Keratinocyte (primary cell): ENCODE data around the gene EFCAB6.
A peak's percentile ranks its signal among the peaks of the same experiment; 100 is the strongest.

Experiments
- EZH2 ChIP-seq: IDR thresholded peaks from one replicate; pipeline ENCODE4 v1.6.1; 2012; ENCODE audit warnings: inconsistent platforms, mild to moderate bottlenecking, low read length, moderate library complexity
- TF ChIP-seq, protein P1 (sequence below), 3 experiments: IDR thresholded peaks in 1 of 3; conservative IDR thresholded peaks in 1 of 3; optimal IDR thresholded peaks in 1 of 3; 2 replicates in 2 of 3; 3 replicates in 1 of 3; pipeline versions ENCODE3 to v1.5.1; 2011; ENCODE audit warnings: low read length in 3 of 3, mild to moderate bottlenecking in 3 of 3, moderate library complexity in 2 of 3, control low read depth in 1 of 3, inconsistent platforms in 1 of 3; ENCODE audit not compliant: insufficient read depth in 2 of 3; ENCODE audit errors: extremely low read depth in 1 of 3

DNA sequence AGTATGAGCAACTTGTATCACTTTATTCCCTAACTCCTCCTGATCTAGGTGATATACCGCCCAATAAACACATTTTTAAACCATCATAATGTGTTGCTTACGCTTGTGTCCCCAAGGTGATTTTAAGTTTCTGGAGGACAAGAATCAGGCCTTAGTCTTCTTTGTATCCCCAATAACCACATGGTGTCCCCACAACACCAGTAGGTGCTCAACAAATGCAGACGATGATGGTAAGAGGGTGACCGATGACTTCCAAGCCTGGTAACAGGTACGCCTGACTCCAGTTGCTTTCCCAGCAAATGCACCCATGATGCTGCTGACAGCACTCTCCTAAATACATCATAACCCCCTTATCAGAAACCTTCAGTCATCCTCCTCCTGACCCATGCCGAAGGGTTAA, 64.2 kb downstream of the EFCAB6 start:
- TF ChIP-seq, protein P1, sequence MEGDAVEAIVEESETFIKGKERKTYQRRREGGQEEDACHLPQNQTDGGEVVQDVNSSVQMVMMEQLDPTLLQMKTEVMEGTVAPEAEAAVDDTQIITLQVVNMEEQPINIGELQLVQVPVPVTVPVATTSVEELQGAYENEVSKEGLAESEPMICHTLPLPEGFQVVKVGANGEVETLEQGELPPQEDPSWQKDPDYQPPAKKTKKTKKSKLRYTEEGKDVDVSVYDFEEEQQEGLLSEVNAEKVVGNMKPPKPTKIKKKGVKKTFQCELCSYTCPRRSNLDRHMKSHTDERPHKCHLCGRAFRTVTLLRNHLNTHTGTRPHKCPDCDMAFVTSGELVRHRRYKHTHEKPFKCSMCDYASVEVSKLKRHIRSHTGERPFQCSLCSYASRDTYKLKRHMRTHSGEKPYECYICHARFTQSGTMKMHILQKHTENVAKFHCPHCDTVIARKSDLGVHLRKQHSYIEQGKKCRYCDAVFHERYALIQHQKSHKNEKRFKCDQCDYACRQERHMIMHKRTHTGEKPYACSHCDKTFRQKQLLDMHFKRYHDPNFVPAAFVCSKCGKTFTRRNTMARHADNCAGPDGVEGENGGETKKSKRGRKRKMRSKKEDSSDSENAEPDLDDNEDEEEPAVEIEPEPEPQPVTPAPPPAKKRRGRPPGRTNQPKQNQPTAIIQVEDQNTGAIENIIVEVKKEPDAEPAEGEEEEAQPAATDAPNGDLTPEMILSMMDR (optimal IDR thresholded peaks at IDR 0.05 in 1 of 3, IDR thresholded peaks at IDR 0.05 in 1 of 3, conservative IDR thresholded peaks at IDR 0.05 in 1 of 3; ENCODE audit: extremely low read depth in 1 of 3, insufficient read depth in 2 of 3, low read length in 3 of 3): peak in 1 of 3 experiments; percentile 6
- no peak for TF ChIP-seq EZH2
